ENCODE measurements around the gene SLC24A3. TPM values are rescaled to one million over a fixed set of nuclear protein-coding genes. Genes with fewer than 3 reads are reported as not detected.

The SLC24A3 gene
- polyA plus RNA-seq, 1 experiment, result 1.7 TPM

- no peaks in the 10 kb centered on the region for H3K27me3 ChIP-seq (ENCODE audit: control insufficient read depth, insufficient read depth, low read length)
- no peak for DNase-seq (ENCODE audit: low read depth)
- H3K36me3 ChIP-seq (ENCODE audit: control insufficient read depth, insufficient read depth, low read length), result no peaks in the 10 kb centered on the region
- H3K4me3 ChIP-seq (ENCODE audit: low read depth, low read length), result no peak overlapping the region
- POLR2A ChIA-PET, result no interaction called here
- TF ChIP-seq CTCF (IDR thresholded peaks at IDR 0.05; ENCODE audit: insufficient read depth, low read depth, low read length), result no peak
- CTCF ChIA-PET, result interaction anchor here (1.6 kb wide), 1 partner anchor 223 kb away, joined by 5 read pairs; no protein-coding TSS in a partner anchor
These were observed 149.3 kb downstream of the SLC24A3 start for GRCh38 chr20:19361790-19362189.

GRCh38 chr20:19363476-19363875, 151.0 kb downstream of the SLC24A3 start:
- no peak for DNase-seq (ENCODE audit: low read depth)
- ChIA-PET CTCF (interaction anchor here (1.6 kb wide), 1 partner anchor 221 kb away, joined by 5 read pairs; no protein-coding TSS in a partner anchor), POLR2A (no interaction called here)
- no peaks in the 10 kb centered on the region for H3K27me3 ChIP-seq (ENCODE audit: control insufficient read depth, insufficient read depth, low read length)
- no peak overlapping the region for H3K4me3 ChIP-seq (ENCODE audit: low read depth, low read length)
- TF ChIP-seq CTCF (IDR thresholded peaks at IDR 0.05; ENCODE audit: insufficient read depth, low read depth, low read length), result no peak
- H3K36me3 ChIP-seq (ENCODE audit: control insufficient read depth, insufficient read depth, low read length), result no peaks in the 10 kb centered on the region

- ChIA-PET CTCF (no interaction called here), POLR2A (no interaction called here)
- no peaks in the 10 kb centered on the region for H3K36me3 ChIP-seq (ENCODE audit: control insufficient read depth, insufficient read depth, low read length)
- H3K4me3 ChIP-seq (ENCODE audit: low read depth, low read length), result no peak overlapping the region
- no peak for DNase-seq (ENCODE audit: low read depth)
- H3K27me3 ChIP-seq (ENCODE audit: control insufficient read depth, insufficient read depth, low read length), result no peaks in the 10 kb centered on the region
- TF ChIP-seq CTCF (IDR thresholded peaks at IDR 0.05; ENCODE audit: insufficient read depth, low read depth, low read length), result no peak
These were observed 155.1 kb downstream of the SLC24A3 start for GRCh38 chr20:19367591-19367990.

GRCh38 chr20:19368351-19368750, 155.9 kb downstream of the SLC24A3 start:
- Histone ChIP-seq H3K27me3 (ENCODE audit: control insufficient read depth, insufficient read depth, low read length) (no peaks in the 10 kb centered on the region), H3K36me3 (ENCODE audit: control insufficient read depth, insufficient read depth, low read length) (no peaks in the 10 kb centered on the region), H3K4me3 (ENCODE audit: low read depth, low read length) (no peak overlapping the region)
- POLR2A ChIA-PET, result no interaction called here
- TF ChIP-seq CTCF (IDR thresholded peaks at IDR 0.05; ENCODE audit: insufficient read depth, low read depth, low read length), result no peak
- no peak for DNase-seq (ENCODE audit: low read depth)
- CTCF ChIA-PET, result no interaction called here

- H3K36me3 ChIP-seq (ENCODE audit: control insufficient read depth, insufficient read depth, low read length), result no peaks in the 10 kb centered on the region
- H3K27me3 ChIP-seq (ENCODE audit: control insufficient read depth, insufficient read depth, low read length), result no peaks in the 10 kb centered on the region
- no peak for DNase-seq (ENCODE audit: low read depth)
- POLR2A ChIA-PET, result no interaction called here
- H3K4me3 ChIP-seq (ENCODE audit: low read depth, low read length), result no peak overlapping the region
- CTCF ChIA-PET, result no interaction called here
- no peak for TF ChIP-seq CTCF (IDR thresholded peaks at IDR 0.05; ENCODE audit: insufficient read depth, low read depth, low read length)
These were observed 157.9 kb downstream of the SLC24A3 start for GRCh38 chr20:19370076-19371075.

Measured in BJ (cell line).